ENCODE data around the gene NECTIN1.

NECTIN1 gene

GRCh38 chr11:119696378-119697222 lies 32.4 kb downstream of the NECTIN1 start:
- no peak for DNase-seq (ENCODE audit: low spot score)

GRCh38 chr11:119694334-119694733 lies 34.7 kb downstream of the NECTIN1 start:
- TF ChIP-seq CTCF (IDR thresholded peaks at IDR 0.05; ENCODE audit: extremely low read depth, missing control alignments), result peak; percentile 29
- peak; percentile 62 for DNase-seq (ENCODE audit: low spot score)

More at GRCh38 chr11:119696378-119697222, 32.4 kb downstream of the NECTIN1 start:
- no peak for TF ChIP-seq CTCF (IDR thresholded peaks at IDR 0.05; ENCODE audit: extremely low read depth, missing control alignments)

- no peak for TF ChIP-seq CTCF (IDR thresholded peaks at IDR 0.05; ENCODE audit: extremely low read depth, missing control alignments)
- peak; percentile 64 for DNase-seq (ENCODE audit: low spot score)
Measured at GRCh38 chr11:119693253-119693815, 35.7 kb downstream of the NECTIN1 start.

- no peak for DNase-seq (ENCODE audit: low spot score)
- no peak for TF ChIP-seq CTCF (IDR thresholded peaks at IDR 0.05; ENCODE audit: extremely low read depth, missing control alignments)
Measured at GRCh38 chr11:119692540-119692820, 36.5 kb downstream of the NECTIN1 start.

DNA sequence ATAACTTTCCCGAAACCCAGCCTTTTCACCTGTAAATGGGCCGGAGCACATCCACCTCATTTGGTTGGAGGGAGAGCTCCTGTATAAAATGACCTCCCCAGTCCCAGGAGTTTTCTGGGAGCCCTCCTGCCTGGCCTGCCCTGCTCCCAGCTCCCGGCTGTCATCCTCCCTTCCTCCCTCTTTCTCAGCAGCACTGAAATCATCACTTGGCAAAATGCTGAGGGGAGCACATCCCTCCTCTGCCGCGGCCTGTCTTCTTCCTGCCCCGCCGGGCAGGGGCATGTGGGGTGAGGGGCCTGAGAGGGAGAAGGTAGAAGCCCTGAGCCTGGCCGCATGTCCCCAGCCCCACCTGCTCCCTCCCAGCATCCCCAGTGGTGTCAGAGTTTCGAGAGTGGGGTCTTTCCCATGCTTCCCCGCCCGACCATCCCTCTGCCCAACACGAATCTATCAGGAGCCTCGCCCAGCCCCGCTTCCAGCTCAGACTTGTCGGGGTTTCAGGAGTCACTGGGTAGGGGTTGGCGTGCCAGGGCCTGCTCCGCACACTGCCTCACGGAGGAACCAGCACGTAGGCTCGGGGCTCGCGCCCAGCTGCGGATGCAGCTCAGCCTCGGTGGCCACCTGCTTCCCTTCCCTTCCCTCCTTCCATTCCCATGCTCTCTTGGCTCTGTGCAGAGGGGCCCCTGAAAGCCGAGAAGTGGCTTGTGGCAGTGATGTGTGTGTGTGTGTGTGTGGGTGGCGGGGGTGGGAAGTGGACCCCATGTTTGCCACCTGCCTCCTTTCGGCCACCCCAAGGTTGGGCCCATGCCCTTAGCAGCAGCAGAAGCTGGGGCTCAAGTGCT lies 37.1 kb downstream of the NECTIN1 start:
- DNase-seq (ENCODE audit: low spot score), result no peak
- TF ChIP-seq CTCF (IDR thresholded peaks at IDR 0.05; ENCODE audit: extremely low read depth, missing control alignments), result no peak

DNA sequence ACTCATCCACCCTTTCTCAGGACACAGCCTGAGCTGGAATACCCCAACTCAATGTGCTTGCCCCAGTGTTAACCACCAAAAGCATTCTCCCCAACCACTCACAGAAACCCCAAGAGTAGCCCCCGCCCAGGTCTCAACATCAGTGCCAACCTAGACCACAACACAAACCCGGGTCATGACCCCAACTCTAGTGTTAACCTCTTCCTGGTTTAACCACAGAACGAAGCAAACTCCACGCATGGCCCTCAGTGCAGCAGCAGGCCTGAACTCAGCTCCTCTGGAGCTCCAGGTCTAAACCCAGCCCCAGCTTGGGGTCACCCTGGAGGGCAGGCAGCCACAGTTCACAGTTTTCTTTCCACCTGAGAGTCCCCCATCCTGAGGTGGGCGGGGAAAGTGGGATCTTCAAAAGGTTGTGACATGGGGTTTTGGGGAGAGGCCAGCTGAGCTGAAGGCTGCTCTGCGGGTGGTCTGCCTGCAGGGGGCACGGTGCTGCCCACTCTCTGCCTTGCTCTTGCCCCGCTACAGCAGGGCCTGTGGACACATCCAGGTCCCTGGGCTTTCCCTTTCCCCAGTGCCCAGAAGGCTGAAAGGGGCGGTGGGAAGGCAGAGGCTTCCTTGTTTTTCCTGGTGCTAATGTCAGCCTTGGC lies 37.9 kb downstream of the NECTIN1 start:
- peak; percentile 5 for TF ChIP-seq CTCF (IDR thresholded peaks at IDR 0.05; ENCODE audit: extremely low read depth, missing control alignments)
- DNase-seq (ENCODE audit: low spot score), result peak; percentile 45
